ENCODE results near the gene TMEM119.
"Not testable (repeated sequence)": the region's sequence is repeated elsewhere in the genome, so short reads cannot be mapped to it uniquely, and the experiment has no call there.

TMEM119 gene

DNA sequence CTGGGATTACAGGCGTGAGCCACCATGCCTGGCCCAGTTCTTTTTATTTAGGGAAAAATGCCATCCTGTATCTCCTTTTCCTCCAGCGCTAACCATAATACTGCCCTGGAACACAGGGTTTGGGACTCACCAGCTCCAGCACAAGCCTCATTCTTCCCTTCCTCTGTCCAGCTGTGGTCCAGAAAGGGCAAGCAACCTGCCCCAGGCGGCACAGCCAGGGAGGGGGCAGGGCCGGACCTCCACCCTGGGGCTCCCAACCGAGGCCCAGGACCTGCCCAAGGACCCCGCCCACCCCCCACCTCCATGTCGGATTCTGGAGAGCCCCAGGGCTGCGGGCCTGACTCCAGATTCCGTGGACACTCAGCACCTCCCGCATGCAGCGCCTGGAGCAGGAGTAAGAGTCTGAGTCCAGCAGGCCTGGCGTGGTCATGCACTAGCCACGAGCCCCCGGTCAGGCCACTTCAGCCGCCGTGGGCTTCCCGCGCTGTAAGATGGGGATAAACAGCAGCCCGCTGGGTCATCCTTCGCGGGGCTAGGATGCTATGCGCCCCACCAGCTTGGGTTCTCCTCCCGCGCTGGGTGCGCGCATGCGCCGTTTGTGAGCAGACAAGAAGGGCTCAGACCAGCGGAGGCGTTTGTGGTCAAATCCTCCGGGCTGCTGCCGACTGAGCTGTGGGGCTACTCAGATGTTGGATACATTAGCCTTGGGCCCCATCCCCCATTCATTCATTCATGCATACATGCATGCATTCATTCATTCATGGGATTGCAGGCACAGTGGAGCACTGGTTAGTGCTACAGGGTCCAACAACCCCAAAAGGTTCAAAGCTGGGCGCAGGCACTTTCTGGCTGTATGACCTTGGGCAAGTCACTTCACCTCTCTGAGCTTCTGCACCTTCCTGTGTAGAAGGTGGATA is 16.3 kb downstream of the TMEM119 start:
- no peak for DNase-seq

GRCh38 chr12:108580531-108580930 is 17.4 kb downstream of the TMEM119 start:
- DNase-seq = no peak

DNA sequence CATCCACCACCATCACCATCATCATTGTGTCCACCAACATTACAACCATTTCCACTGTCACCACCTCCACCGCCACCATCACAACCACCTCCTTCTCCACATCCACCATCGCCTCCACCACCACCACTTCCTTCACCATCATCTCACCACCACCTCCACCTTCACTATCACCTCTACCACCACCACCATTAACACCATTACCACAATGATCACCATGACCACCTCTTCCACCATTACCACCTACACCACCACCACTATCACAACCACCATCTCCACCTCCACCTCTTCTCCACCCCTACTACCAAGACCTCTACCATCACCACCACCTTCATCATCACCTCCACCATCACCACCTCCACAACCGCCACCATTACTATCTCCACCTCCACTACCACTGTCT is 19.1 kb downstream of the TMEM119 start:
- DNase-seq = no peak

GRCh38 chr12:108578264-108578663 is 19.6 kb downstream of the TMEM119 start:
- no peak for DNase-seq

DNA sequence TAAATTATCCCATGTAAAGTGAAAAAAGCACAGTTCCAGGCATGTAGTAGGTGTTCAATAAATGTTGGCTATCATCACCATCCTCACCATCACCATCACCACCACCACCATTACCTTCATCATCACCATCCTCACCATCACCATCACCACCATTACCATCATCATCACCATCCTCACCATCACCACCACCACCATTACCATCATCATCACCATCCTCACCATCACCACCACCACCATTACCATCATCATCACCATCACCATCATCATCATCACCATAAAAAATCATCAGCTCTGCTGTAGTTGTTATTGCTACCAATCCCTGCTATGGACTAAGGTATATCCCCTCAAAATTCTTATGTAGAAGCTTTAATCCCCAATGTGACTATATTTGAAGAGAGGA is 20.4 kb downstream of the TMEM119 start:
- DNase-seq = no peak

- no peak for DNase-seq
Measured at GRCh38 chr12:108576660-108577234, 21.1 kb downstream of the TMEM119 start.

DNA sequence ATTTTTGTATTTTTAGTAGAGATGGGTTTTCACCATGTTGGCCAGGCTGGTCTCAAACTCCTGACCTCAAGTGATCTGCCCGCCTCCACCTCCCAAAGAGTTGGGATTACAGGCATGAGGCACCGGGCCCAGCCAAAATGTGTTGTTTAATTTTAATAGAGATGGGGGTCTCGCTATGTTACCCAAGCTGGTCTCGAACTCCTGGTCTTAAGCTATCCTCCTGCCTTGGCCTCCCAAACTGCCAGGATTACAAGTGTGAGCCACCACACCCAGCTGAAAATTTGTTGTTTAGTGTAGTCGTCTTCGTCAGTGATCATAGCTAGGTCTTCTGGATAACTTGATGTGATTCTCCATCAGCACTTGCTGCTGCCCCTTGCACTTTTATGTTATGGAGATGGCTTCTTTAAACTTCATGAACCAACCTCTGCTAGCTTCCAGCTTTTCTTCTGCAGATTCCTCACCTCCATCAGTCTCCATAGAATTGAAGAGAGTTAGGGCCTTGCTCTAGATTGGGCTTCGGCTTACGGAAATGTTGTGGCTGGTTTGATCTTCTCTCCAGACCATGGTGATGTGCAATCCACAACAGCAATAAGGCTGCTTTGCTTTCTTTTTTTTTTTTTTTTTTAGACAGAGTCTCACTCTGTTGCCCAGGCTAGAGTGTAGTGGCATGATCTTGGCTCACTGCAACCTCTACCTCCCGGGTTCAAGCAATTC is 22.5 kb downstream of the TMEM119 start:
- no peak for DNase-seq

GRCh38 chr12:108574276-108574675 is 23.6 kb downstream of the TMEM119 start:
- DNase-seq = not testable (repeated sequence)

DNA sequence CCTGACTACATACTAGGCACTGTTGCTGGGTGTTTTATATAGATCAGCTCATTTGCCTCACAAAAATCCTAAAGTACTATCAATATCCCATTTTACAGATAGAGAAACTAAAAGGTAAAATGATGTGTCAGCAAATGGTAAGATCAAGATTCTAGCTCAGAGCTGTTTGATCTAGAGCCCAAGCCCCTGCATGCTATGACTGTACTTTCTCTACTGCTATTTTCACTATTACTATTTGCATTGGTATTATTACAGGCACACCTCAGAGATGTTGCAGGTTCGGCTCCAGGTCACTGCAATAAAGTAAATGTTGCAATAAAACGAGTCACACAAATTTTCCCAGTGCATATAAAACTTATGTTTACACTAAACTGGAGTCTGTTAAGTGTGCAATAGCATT is 24.6 kb downstream of the TMEM119 start:
- no peak for DNase-seq

- DNase-seq = no peak
Measured at GRCh38 chr12:108572166-108572790, 25.6 kb downstream of the TMEM119 start.

GRCh38 chr12:108571609-108572165 is 26.2 kb downstream of the TMEM119 start:
- no peak for DNase-seq

DNA sequence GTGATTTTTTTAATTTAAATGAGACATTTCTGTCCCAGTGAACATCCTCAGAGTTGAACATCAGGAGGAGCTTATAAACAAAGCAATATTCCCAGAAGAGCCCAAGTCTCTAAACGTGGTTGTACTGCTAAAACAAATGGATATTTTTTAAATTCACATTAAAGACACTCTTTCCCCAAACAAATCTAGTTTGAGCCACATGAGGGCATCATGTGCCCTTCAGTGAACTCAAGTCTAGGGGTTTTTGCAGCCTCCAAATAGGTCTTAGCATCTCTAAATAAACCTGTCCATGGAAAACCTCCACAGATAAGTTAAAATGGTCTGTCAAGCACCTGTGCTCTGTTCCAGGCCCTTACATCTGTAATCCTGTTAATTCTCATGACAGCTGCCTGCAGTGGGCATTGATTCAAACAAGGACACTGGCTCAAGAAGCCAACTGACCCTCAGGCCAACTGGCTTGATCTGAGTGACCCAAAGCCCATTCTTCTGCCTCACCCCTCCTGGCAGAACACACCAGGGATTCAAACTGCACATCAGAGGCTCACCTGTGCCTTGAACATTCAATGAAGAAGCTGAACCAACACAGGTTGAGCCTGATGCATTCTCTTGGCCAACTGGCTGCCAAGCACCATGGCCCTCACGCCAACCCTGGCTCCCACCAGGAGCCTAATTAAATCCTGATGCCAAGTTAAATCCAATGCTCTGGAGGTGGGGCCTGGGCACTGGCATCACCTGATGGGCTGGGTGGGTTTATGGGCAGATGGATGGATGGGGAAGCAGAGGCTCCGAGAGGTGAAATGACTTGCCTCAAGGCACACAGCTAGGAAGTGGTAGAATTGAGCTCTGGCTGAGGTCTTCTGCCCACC is 26.9 kb downstream of the TMEM119 start:
- DNase-seq = no peak

DNA sequence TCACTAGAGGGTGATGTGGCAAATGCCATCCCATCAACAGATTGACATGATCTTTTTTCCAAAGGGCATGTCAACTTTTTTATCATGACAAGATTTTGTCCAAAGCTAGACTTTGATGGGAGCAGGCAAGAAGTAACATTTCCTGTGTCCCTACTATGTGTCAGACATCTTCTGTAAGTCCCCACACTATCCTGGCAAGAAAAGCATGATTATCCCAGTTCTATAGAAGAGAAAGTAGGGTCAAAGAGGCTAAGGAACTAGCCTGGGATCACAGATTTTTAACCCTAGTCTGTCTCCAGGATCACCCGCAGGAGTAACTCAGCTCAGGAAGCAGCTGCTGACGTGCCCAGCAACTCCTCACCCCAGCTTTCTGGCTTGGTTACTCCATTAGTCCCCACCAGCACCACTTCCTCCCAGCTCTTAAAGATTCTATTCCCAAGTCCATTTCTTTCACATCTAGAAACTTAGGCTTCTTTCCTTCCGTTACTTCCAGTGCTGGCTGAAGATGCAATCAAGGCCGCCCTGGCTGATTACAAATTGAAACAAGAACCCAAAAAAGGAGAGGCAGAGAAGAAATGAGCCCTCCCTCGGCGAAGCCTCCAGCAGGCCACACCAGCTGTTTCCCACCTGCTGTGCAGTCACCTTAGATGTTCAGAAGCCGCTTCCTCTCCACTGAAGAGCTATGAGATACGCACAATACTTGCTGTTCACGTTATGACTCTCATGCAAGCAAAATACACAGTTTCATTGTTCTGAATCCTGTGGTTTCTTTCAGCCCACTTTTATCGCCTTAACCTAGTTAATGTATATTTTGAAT is 29.3 kb downstream of the TMEM119 start:
- peak; percentile 76 for DNase-seq

DNA sequence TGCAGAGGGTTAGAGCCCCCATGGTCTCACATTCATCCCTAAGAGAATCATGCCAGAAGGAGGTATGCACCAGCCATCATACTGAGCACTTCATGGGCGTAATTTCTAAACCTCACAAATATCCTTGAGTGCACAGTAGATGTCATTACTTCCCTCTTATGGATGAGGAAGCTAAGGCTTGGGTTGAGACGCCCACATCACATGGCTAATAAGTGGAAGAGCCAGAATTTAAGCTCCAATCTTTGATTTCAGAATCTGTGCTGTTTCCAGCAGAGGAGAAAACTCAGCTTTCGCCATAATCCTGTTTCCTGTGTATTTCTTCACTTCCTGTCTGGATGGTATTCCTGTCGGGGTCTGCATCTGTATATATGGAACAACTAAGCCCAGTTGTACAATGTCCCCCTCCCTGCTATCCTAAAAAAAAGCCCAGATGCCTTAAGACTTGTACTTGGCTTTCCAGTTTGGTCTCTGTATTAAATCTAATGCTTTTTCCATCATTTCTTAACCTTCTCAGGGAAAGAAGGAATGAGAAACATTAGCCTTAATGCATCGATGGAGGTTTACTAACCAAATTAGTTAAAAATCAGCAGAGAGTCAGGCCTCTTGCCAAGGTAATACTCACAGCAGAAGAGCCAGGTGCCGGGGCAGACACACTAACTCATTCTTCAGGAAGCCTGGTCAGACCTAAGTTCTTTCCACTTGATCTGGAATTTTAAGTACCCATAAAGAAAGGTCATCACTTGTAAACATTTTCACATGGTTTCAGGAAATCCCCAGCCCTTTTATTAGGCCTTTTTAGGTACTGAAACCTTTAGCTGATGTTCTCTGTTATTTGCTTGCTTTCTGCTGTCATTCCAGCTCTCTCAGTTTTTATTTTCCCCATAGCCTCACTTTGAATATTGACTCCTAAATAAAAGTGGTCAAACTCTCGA is 30.2 kb downstream of the TMEM119 start:
- no peak for DNase-seq

GRCh38 chr12:108566452-108566851 is 31.4 kb downstream of the TMEM119 start:
- no peak for DNase-seq

- DNase-seq = peak; percentile 75
Measured at GRCh38 chr12:108565976-108566375, 31.9 kb downstream of the TMEM119 start.

GRCh38 chr12:108565146-108565545 is 32.7 kb downstream of the TMEM119 start:
- DNase-seq = no peak

- no peak for DNase-seq
Measured at GRCh38 chr12:108564724-108565123, 33.2 kb downstream of the TMEM119 start.

DNA sequence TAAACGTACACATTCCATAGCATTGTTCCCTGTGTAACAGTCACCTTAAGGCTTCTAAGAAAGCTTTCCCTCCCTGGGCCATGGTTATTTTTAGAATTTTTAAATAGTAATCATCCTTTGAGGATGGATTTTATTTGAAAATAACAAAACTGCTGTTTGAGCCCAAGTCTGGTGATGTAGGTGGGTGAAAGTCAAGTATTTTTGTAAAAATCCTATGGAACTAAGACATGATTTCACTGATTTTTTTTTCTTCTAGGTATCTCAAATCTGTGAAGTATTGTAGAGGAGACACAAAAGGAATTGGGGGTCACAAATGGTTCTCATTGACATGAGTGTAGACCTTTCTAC is 34.1 kb downstream of the TMEM119 start:
- DNase-seq = no peak
